Right atrium auricular region (tissue), 2 donors: Measurements from ENCODE around the gene CSRNP3. TPM values are rescaled to one million over a fixed set of nuclear protein-coding genes. Genes with fewer than 3 reads are reported as not detected.
A peak's percentile ranks its signal among the peaks of the same experiment; 100 is the strongest.

ENCODE experiments used
- DNase-seq: peaks from one replicate; pipeline ENCODE4 v3.0.0-alpha.2; 2019; ENCODE audit warnings: low spot score
- H3K27ac ChIP-seq, 2 donors: fragments of 200-600 bp; sonication (generic); 1 replicate in 1 of 2; 2 replicates in 1 of 2; pipeline ENCODE4 v1.5.1; 2016 to 2019
- H3K27me3 ChIP-seq, 2 donors: fragments of 200-600 bp; sonication (generic); one replicate each; pipeline versions ENCODE4 v1.5.1 to v1.6.0; 2017 to 2019
- H3K36me3 ChIP-seq: fragments of 200-600 bp; sonication (generic); one replicate; pipeline ENCODE4 v1.5.1; 2016
- H3K4me1 ChIP-seq, 2 donors: fragments of 200-600 bp; sonication (generic); one replicate each; pipeline versions ENCODE4 v1.5.1 to v1.6.0; 2017 to 2019
- H3K4me3 ChIP-seq, 2 donors: fragments of 200-600 bp; sonication (generic); 1 replicate in 1 of 2; 2 replicates in 1 of 2; pipeline ENCODE4 v1.5.1; 2017 to 2019; ENCODE audit warnings: mild to moderate bottlenecking in 1 of 2, moderate library complexity in 1 of 2
- H3K9me3 ChIP-seq, 2 donors: fragments of 200-600 bp; sonication (generic); one replicate each; pipeline ENCODE4 v1.5.1; 2019
- CTCF ChIP-seq, 2 donors: fragments of 200-600 bp; sonication (generic); IDR thresholded peaks; one replicate each; pipeline ENCODE4 v1.5.1; 2019; ENCODE audit warnings: antibody characterized with exemption in 2 of 2
- total RNA-seq, 2 donors: library from RNA; depleted of rRNA; stranded (reverse); fragments of >200 nt; gene quantifications; one replicate each; pipeline ENCODE4 v1.1.0, GENCODE V29; 2016

The CSRNP3 gene
- total RNA-seq, 2 donors from 2014 or later = 1.3 to 4.5 TPM

- H3K36me3 ChIP-seq = no peaks in the 10 kb centered on the region
- no peak overlapping the region for H3K4me3 ChIP-seq
- no peak overlapping the region for H3K27ac ChIP-seq
- no peak for DNase-seq
- no peaks in the 10 kb centered on the region for H3K9me3 ChIP-seq
- no peaks in the 10 kb centered on the region for H3K27me3 ChIP-seq
- H3K4me1 ChIP-seq = no peaks in the 10 kb centered on the region
- no peak for TF ChIP-seq CTCF (IDR thresholded peaks at IDR 0.05)
These were observed 224.3 kb downstream of the CSRNP3 start for GRCh38 chr2:165693838-165694237.

GRCh38 chr2:165697748-165698443 lies 228.4 kb downstream of the CSRNP3 start:
- Histone ChIP-seq H3K4me3 (no peak overlapping the region), H3K27ac (no peak overlapping the region), H3K27me3 (no peaks in the 10 kb centered on the region), H3K36me3 (no peaks in the 10 kb centered on the region), H3K9me3 (no peaks in the 10 kb centered on the region), H3K4me1 (no peaks in the 10 kb centered on the region)
- DNase-seq = no peak
- TF ChIP-seq CTCF (IDR thresholded peaks at IDR 0.05) = no peak

GRCh38 chr2:165698444-165698884 lies 229.0 kb downstream of the CSRNP3 start:
- peak in 1 of 2 donors; percentile 58 for TF ChIP-seq CTCF (IDR thresholded peaks at IDR 0.05)
- peak; percentile 59 for DNase-seq
- H3K27me3 ChIP-seq = no peaks in the 10 kb centered on the region
- H3K4me1 ChIP-seq = no peaks in the 10 kb centered on the region
- H3K27ac ChIP-seq = no peak overlapping the region
- H3K36me3 ChIP-seq = no peaks in the 10 kb centered on the region
- H3K9me3 ChIP-seq = no peaks in the 10 kb centered on the region
- no peak overlapping the region for H3K4me3 ChIP-seq

GRCh38 chr2:165699946-165700345 lies 230.4 kb downstream of the CSRNP3 start:
- Histone ChIP-seq H3K4me1 (no peaks in the 10 kb centered on the region), H3K9me3 (no peaks in the 10 kb centered on the region), H3K27ac (no peak overlapping the region), H3K27me3 (no peaks in the 10 kb centered on the region), H3K36me3 (no peaks in the 10 kb centered on the region), H3K4me3 (no peak overlapping the region)
- DNase-seq = no peak
- TF ChIP-seq CTCF (IDR thresholded peaks at IDR 0.05) = no peak

GRCh38 chr2:165700531-165700930 lies 231.0 kb downstream of the CSRNP3 start:
- H3K4me3 ChIP-seq = no peak overlapping the region
- no peaks in the 10 kb centered on the region for H3K9me3 ChIP-seq
- H3K36me3 ChIP-seq = no peaks in the 10 kb centered on the region
- DNase-seq = no peak
- no peaks in the 10 kb centered on the region for H3K27me3 ChIP-seq
- no peak for TF ChIP-seq CTCF (IDR thresholded peaks at IDR 0.05)
- H3K4me1 ChIP-seq = no peaks in the 10 kb centered on the region
- H3K27ac ChIP-seq = no peak overlapping the region

- H3K4me3 ChIP-seq = no peak overlapping the region
- TF ChIP-seq CTCF (IDR thresholded peaks at IDR 0.05) = no peak
- H3K4me1 ChIP-seq = no peaks in the 10 kb centered on the region
- H3K36me3 ChIP-seq = no peaks in the 10 kb centered on the region
- no peaks in the 10 kb centered on the region for H3K27me3 ChIP-seq
- DNase-seq = no peak
- H3K27ac ChIP-seq = no peak overlapping the region
- no peaks in the 10 kb centered on the region for H3K9me3 ChIP-seq
These were observed 231.6 kb downstream of the CSRNP3 start for GRCh38 chr2:165701147-165701546.
